Smooth muscle cell (in vitro differentiated cells): ENCODE data around the gene PRKCQ. TPM values are rescaled to one million over a fixed set of nuclear protein-coding genes. Genes with fewer than 3 reads are reported as not detected.

Experiments
- DNase-seq: peaks from one replicate; lab custom pipeline; 2025; ENCODE audit not compliant: unreplicated experiment; lab: John Stamatoyannopoulos, UW
- H2AFZ ChIP-seq: fragments of 200-600 bp; sonication (generic); 2 replicates; pipeline ENCODE4 v1.6.0; 2016; ENCODE audit warnings: antibody characterized with exemption, low read depth, mild to moderate bottlenecking
- H3F3A ChIP-seq: fragments of 200-600 bp; sonication (generic); 2 replicates; pipeline ENCODE4 v1.6.0; 2017; ENCODE audit warnings: antibody characterized with exemption, low read depth
- H3K27ac ChIP-seq: fragments of 200-600 bp; sonication (generic); 2 replicates; pipeline ENCODE4 v1.5.1; 2016; ENCODE audit warnings: low read depth, mild to moderate bottlenecking
- H3K27me3 ChIP-seq: fragments of 200-600 bp; sonication (generic); 2 replicates; pipeline ENCODE4 v1.6.1; 2016; ENCODE audit warnings: low read depth, mild to moderate bottlenecking
- H3K36me3 ChIP-seq: fragments of 200-600 bp; sonication (generic); 2 replicates; pipeline ENCODE4 v1.5.1; 2016; ENCODE audit warnings: low read depth
- H3K4me1 ChIP-seq: fragments of 200-600 bp; sonication (generic); 2 replicates; pipeline ENCODE4 v1.5.1; 2016; ENCODE audit warnings: low read depth
- H3K4me2 ChIP-seq: fragments of 200-600 bp; sonication (generic); 2 replicates; pipeline ENCODE4 v1.6.0; 2016; ENCODE audit warnings: mild to moderate bottlenecking
- H3K4me3 ChIP-seq: fragments of 200-600 bp; sonication (generic); 2 replicates; pipeline ENCODE4 v1.5.1; 2016; ENCODE audit warnings: mild to moderate bottlenecking
- H3K79me2 ChIP-seq: fragments of 200-600 bp; sonication (generic); 2 replicates; pipeline ENCODE4 v1.6.0; 2016; ENCODE audit warnings: low read depth, mild to moderate bottlenecking
- H3K9ac ChIP-seq: fragments of 200-600 bp; sonication (generic); 2 replicates; pipeline ENCODE4 v1.6.0; 2016; ENCODE audit warnings: low read depth
- H3K9me3 ChIP-seq: fragments of 200-600 bp; sonication (generic); replicated peaks from 2 replicates; pipeline ENCODE4 v1.5.1; 2016; ENCODE audit warnings: low read depth
- H4K20me1 ChIP-seq: fragments of 200-600 bp; sonication (generic); 2 replicates; pipeline ENCODE4 v1.6.0; 2016; ENCODE audit warnings: low read depth
- CTCF ChIP-seq: fragments of 200-600 bp; sonication (generic); IDR thresholded peaks from 2 replicates; pipeline ENCODE4 v1.5.1; 2017; ENCODE audit warnings: borderline replicate concordance, mild to moderate bottlenecking, antibody characterized with exemption; ENCODE audit not compliant: insufficient read depth, poor library complexity, severe bottlenecking
- WGBS: methylation state at CpG from one replicate; pipeline ENCODE4 v1.1.7; 2016; ENCODE audit warnings: low lambda C conversion rate; 5-methylcytosine and 5-hydroxymethylcytosine counted together
- polyA plus RNA-seq: library from polyadenylated mRNA; unstranded; fragments of >200 nt; fragmentation: Nextera tagmentation; extraction: Ambion mirVana; gene quantifications from 2 replicates; pipeline ENCODE4 v1.2.1, GENCODE V29; 2016
- total RNA-seq: library from RNA; depleted of rRNA; stranded (reverse); fragments of >200 nt; gene quantifications from 2 replicates; pipeline ENCODE4 v1.2.3, GENCODE V29; 2014

The PRKCQ gene
- total and polyA plus RNA-seq, 2 experiments from 2014 or later, result 0.27 to 0.38 TPM

DNA sequence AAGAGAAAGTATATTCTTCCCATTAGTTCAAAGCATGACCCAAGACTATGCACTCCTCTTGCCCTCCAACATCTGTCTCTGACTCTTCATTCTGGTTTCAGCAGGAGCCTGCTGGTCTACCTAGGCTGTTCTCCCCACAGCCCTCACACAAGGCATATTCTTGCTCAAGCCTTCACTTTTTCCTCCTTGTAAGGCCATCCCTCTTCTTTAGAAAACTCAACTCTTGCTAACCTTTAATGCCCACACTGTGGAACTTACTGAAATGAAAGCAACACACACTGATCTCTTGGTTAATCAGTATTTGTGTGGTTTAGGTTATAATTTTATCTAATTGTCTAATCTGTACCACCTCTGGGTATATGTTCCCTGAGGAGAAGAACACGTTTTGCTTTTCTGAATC, 75.8 kb downstream of the PRKCQ start:
- H4K20me1 ChIP-seq, result no peaks in the 10 kb centered on the region
- no peaks in the 10 kb centered on the region for H3F3A ChIP-seq
- no peaks in the 10 kb centered on the region for H3K36me3 ChIP-seq
- no peaks in the 10 kb centered on the region for H3K27me3 ChIP-seq
- H3K79me2 ChIP-seq, result no peaks in the 10 kb centered on the region
- H3K4me3 ChIP-seq, result no peak overlapping the region
- H3K4me2 ChIP-seq, result no peak overlapping the region
- WGBS, result 90% methylated on average over 1 of the region's 1 CpG
- no peaks in the 10 kb centered on the region for H3K9me3 ChIP-seq
- H3K4me1 ChIP-seq, result no peaks in the 10 kb centered on the region
- no peak for DNase-seq
- no peak for TF ChIP-seq CTCF
- H2AFZ ChIP-seq, result no peak overlapping the region
- H3K9ac ChIP-seq, result no peak overlapping the region
- no peak overlapping the region for H3K27ac ChIP-seq

DNA sequence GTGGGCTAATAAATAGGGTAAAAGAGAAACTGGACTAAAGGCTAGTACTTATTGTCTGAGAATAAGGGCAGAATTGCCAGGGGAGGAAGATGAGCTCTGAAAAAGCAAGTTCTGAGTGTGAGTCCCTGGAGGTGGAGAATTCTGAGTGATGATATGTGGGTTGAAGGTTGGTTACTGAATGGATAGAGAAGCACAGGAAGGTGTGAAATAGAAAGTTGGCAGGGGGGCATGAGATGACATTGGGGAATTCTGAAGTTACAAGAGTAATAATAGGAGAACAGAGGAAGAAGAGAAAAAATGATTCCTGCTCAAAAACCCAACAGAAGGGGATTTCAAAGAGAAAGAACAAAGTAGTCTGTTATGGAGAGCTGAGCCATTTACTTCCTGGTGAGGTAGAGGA, 76.9 kb downstream of the PRKCQ start:
- no peak overlapping the region for H3K4me2 ChIP-seq
- no peaks in the 10 kb centered on the region for H4K20me1 ChIP-seq
- no peak overlapping the region for H3K4me3 ChIP-seq
- no peaks in the 10 kb centered on the region for H3K27me3 ChIP-seq
- H3K79me2 ChIP-seq, result no peaks in the 10 kb centered on the region
- H3F3A ChIP-seq, result no peaks in the 10 kb centered on the region
- no peaks in the 10 kb centered on the region for H3K36me3 ChIP-seq
- TF ChIP-seq CTCF, result no peak
- no peaks in the 10 kb centered on the region for H3K9me3 ChIP-seq
- H3K27ac ChIP-seq, result no peak overlapping the region
- no peak for DNase-seq
- no peaks in the 10 kb centered on the region for H3K4me1 ChIP-seq
- no peak overlapping the region for H2AFZ ChIP-seq
- no peak overlapping the region for H3K9ac ChIP-seq

GRCh38 chr10:6501931-6502330, 78.1 kb downstream of the PRKCQ start:
- no peak overlapping the region for H3K4me2 ChIP-seq
- no peak for TF ChIP-seq CTCF

DNA sequence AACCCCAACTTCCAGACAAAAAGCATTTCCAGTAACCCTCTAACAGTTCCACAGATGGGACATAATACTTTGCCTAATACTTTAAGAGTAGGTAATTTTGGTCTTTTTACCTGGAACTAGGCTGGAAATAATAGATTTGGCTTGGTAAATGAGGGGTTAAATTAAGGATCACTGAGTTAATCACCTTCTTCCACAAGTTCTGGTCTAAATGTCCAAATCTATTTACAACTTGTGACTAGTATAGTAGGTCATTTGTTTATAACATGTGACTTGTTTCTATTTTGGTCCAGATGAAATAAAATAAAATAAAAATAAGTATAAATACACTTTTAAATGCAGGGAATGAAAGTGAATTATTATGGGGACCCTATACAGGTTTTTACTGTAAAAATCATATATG, 80.1 kb downstream of the PRKCQ start:
- Histone ChIP-seq H3K36me3 (no peaks in the 10 kb centered on the region), H3K4me2 (no peak overlapping the region), H3K9ac (no peak overlapping the region), H3K27ac (no peak overlapping the region), H3K27me3 (no peaks in the 10 kb centered on the region), H2AFZ (no peak overlapping the region), H3F3A (no peaks in the 10 kb centered on the region), H3K9me3 (no peaks in the 10 kb centered on the region), H4K20me1 (no peaks in the 10 kb centered on the region), H3K4me1 (no peaks in the 10 kb centered on the region), H3K79me2 (no peaks in the 10 kb centered on the region), H3K4me3 (no peak overlapping the region)
- no peak for TF ChIP-seq CTCF
- no peak for DNase-seq

More at GRCh38 chr10:6501931-6502330, 78.1 kb downstream of the PRKCQ start:
- DNase-seq, result no peak
- no peaks in the 10 kb centered on the region for H3K9me3 ChIP-seq
- no peak overlapping the region for H2AFZ ChIP-seq
- no peaks in the 10 kb centered on the region for H3K4me1 ChIP-seq
- no peaks in the 10 kb centered on the region for H3K79me2 ChIP-seq
- no peak overlapping the region for H3K27ac ChIP-seq
- no peak overlapping the region for H3K9ac ChIP-seq
- no peak overlapping the region for H3K4me3 ChIP-seq
- no peaks in the 10 kb centered on the region for H4K20me1 ChIP-seq
- no peaks in the 10 kb centered on the region for H3K36me3 ChIP-seq
- no peaks in the 10 kb centered on the region for H3K27me3 ChIP-seq
- H3F3A ChIP-seq, result no peaks in the 10 kb centered on the region
- 82% methylated on average over 4 of the region's 4 CpGs for WGBS
